ENCODE data around the gene AFF1.

- TF ChIP-seq CTCF (IDR thresholded peaks at IDR 0.05) = no peak
- no peak for TF ChIP-seq POLR2A (IDR thresholded peaks at IDR 0.05)
- TF ChIP-seq POLR2AphosphoS5 (IDR thresholded peaks at IDR 0.05) = no peak
Observed at GRCh38 chr4:86947501-86948120, 12.8 kb downstream of the AFF1 start.
